GM18507 (cell line): ENCODE measurements around the gene TRIM9.
"Not testable (repeated sequence)": the region's sequence is repeated elsewhere in the genome, so short reads cannot be mapped to it uniquely, and the experiment has no call there.

Source experiments
- DNase-seq: peaks from one replicate; pipeline ENCODE4 v3.0.0; 2011; ENCODE audit warnings: low read depth; ENCODE audit not compliant: insufficient read length; ENCODE audit errors: extremely low spot score
- FAIRE-seq: peaks from 2 replicates; lab custom pipeline; 2011; peaks lifted over from hg19 to GRCh38; lab: Jason Lieb, UNC

Gene TRIM9

DNA sequence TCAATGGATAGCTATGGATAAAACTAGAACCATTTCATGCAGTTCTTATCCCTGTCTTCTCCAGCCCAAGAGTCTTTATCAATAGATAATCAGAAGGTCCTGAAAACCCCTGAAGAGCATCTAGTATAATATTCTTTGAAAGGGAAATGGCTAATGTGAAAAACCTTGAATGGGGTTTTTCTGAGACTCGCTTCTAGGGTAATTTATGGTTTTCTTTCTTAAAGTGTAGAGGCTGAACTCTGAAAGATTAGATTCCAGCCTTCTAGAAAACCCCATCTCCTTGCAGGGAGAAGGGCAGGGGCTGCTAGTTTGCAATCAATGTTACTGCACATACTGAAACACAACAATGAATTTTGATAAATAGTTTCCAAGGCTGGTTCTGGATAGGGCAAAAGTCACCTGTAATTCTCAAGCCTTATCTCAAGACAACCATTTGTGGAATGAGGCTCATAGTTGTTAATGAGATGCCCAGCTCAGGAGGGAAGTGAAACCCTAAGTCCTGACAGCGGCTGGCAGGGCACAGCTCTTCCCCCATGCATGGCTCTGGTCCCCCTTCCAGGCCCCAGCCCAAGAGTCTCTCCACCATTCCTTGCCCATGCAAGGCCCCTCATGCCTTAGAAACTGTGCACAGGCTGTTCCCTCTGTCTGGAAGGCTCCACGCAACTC, 116.9 kb downstream of the TRIM9 start:
- peak; percentile 64 for FAIRE-seq

GRCh38 chr14:50974118-50974517, 120.8 kb downstream of the TRIM9 start:
- DNase-seq, result no peak
- no peak for FAIRE-seq

More for the DNA sequence above, 116.9 kb downstream of the TRIM9 start:
- DNase-seq, result no peak

- FAIRE-seq, result no peak
- no peak for DNase-seq
Measured at GRCh38 chr14:50972734-50973133, 122.2 kb downstream of the TRIM9 start.

- no peak for DNase-seq
- FAIRE-seq, result no peak
Measured at GRCh38 chr14:50970886-50971781, 123.8 kb downstream of the TRIM9 start.

DNA sequence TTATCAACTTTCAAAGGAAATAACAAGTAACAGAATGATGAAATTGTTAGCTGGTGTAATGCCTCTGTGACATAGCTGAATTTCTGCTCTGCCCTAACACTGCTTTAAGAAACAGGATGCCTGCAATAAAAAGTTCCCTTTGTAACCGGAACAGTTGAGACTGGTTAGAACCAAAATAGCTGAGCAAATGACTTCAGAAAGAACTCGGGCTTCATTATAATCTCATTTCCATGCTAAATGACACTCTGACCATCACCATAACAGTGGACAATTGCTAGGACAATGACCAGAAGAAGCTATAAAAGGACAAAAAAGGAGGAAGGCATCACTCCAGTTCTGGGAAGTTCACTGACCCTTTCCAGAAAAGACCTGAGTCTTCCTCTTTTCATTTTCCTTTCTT, 127.1 kb downstream of the TRIM9 start:
- FAIRE-seq (no peak), DNase-seq (no peak)

GRCh38 chr14:50967103-50967502, 127.8 kb downstream of the TRIM9 start:
- FAIRE-seq (no peak), DNase-seq (no peak)

- FAIRE-seq (no peak), DNase-seq (no peak)
Measured at GRCh38 chr14:50964683-50965390, 130.1 kb downstream of the TRIM9 start.

DNA sequence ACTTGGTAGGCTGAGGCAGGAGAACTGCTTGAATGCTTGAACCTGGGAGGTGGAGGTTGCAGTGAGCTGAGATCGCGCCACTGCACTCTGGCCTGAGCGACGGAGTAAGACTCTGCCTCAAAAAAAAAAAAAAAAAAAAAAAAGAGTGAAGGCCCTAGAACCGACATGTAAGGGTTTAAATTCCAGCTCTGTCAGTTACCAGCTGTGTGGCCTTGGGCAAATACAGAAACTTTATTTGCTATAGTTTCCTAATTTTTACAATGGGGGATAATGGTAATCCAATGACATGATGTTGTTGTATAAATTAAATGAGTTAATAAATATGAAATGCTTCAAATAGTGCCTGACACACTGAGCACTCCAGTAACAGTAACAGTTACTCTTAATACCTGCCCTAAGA, 131.0 kb downstream of the TRIM9 start:
- DNase-seq, result no peak
- FAIRE-seq, result no peak

DNA sequence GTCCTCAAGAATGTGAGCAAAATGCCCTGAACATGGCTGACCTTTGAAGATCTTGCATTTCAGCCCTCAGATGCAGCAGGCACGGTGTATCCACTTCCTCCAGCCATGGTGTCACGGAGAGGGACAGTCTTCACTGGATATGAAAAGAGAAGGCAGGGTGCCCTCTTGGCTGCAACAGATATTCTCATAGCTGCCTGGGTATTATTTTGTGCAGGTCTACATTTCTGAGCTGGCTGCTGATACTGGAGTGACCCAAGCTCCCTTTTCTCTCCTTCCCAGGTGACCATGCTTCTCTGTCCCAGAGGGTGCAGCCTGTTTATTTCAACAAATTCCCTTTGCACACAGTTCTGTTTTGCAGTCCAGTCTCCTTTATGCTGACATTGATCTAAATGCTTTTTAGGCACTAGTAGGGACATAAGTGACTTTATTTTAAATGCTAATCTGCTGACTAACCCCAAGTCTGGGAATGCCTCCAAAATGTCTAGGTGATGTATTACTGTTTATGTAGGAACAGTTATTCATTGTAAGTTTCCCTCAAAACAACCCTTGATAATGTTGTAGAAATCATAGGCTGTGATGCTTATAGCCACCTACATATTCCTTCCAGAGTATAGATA, 133.2 kb downstream of the TRIM9 start:
- no peak for FAIRE-seq

DNA sequence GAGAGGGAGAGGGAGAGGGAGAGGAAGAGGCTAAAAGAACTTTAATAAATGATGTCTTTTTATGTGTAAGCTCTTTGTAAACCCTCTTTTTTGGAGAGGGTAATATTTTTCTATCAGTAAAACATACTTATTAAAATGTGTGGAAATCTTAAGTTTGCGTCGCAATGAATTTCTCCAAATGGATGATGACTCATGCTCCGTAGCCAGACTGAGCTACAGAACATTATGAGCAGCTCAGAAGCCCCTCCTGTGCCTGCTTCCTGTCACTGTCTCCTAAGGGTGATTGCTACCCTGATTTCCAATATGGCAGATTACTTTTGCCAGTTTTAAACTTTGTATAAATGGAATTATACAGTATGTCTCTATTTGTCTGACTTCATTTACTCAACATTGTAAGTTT, 137.6 kb downstream of the TRIM9 start:
- DNase-seq (no peak), FAIRE-seq (no peak)

More for the DNA sequence above, 133.2 kb downstream of the TRIM9 start:
- DNase-seq, result no peak

GRCh38 chr14:50956421-50956820, 138.5 kb downstream of the TRIM9 start:
- not testable (repeated sequence) for DNase-seq, FAIRE-seq

DNA sequence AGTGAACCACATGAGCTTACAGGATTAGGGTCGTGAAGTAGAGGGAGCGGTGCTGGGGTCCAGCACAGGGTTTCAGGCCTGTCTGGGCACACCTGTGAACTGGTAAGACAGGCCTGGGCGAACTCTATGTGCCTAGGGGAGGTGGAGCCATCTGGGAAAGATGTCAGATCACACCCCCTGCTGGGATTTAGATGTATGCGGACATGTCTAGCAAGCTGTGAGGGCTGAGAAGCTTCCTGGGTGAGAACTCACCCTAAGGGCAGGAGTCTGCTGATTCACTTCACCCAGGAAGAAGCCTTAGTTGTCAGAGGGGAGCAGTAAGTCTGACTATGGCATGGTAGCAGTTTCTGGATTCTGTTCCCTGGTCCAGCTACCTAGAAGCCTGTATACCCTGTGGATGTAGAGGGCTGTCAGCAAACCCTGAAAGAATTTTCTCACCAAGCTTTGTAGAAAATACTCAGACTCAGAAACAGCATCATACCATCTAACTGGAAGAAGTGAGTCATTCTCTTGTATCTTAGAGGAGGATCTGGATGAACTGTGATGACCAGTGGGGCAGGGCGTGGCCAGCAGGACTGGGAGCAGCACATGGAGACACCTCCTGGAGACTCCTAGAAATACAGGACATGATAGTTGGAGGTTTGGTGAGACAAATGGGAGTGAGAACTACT, 139.4 kb downstream of the TRIM9 start:
- no peak for FAIRE-seq
- DNase-seq, result no peak

DNA sequence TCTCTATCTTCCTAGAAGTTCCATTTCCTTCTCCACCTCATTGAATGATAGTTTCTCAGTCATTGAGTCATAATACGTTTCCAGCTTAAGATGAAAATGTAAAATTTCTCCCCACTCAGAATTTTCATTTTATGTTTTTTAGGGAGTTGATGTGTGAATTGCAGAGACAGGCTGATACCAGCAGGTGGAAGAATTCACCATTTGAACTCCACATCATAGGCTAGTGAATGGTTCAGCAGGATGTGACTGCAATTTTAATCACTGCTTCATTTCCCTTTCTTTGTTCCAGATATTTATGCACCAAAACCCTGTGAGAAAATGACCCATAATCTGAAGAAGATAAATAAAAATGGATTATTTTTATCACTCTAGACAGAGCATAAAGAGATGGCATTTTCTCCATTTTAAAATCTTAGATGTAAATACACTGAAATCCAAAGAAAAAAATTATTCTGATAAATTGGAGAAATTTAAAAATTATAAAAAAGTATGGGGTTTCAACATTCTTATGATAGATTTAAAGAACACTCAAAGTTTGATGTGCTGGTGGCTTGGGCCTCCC, 140.0 kb downstream of the TRIM9 start:
- peak; percentile 5 for FAIRE-seq
- DNase-seq, result no peak

- no peak for FAIRE-seq
Measured at GRCh38 chr14:50953502-50953901, 141.4 kb downstream of the TRIM9 start.

GRCh38 chr14:50951032-50951431, 143.9 kb downstream of the TRIM9 start:
- DNase-seq (no peak), FAIRE-seq (no peak)

More at GRCh38 chr14:50953502-50953901, 141.4 kb downstream of the TRIM9 start:
- no peak for DNase-seq

- FAIRE-seq (no peak), DNase-seq (no peak)
Measured at GRCh38 chr14:50948205-50948604, 146.7 kb downstream of the TRIM9 start.

DNA sequence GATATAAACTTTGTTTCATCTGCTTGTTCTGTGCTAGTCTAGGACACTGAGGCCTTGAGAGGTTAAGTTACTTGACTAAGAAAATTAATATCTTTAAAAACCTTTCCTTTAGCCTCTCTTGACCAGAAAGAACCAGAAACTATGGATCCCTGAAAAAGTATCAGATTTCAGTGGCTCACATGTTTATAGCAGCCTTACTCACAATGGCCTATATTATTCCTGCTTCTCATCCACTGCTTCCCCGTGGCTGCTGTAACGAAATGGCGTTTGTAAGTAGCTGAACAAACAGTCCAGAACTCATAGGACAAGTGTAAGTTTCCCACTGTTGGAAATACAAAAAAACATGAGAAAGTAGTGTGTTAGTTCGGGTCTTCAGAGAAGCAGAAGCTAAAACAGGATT, 147.5 kb downstream of the TRIM9 start:
- DNase-seq, result no peak
- FAIRE-seq, result no peak

DNA sequence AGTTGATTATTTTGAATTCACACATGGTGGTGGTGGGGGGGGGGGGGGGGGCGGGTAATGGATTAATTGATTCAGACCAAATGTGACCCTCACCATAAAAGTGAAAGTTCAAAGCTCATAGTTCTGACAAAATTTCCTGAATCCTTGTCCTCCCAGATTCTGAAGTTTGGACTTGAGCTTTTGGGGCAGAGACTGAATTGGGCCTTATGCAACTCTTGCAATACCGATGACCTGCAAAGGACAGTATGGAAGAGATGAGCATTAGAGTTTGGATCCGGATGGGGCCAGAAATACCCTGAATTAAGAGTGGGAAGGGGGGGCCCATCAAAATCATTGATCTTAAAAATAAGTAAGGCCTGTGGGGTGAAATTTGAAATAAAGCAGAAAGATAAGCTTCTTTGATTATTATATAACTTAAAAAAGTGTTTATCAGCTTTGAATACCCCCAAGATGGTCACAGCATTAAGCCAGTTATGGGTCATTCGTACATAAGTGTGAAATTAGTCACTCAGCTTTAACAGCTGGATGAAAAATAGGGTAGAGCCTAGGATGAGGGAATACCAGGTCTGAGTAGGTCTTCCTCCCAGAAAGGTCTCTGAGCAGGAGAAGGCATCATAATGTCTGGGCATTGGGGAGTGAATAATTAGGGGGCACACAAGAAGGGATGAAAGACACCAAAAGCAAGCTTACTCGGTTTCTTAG, 148.5 kb downstream of the TRIM9 start:
- DNase-seq (no peak), FAIRE-seq (no peak)
